HepG2 (cell line): ENCODE measurements around the gene ECM1. TPM values are rescaled to one million over a fixed set of nuclear protein-coding genes. Genes with fewer than 3 reads are reported as not detected.
A peak's percentile ranks its signal among the peaks of the same experiment; 100 is the strongest.

Experiments
- ADNP ChIP-seq: sonication (generic); formaldehyde crosslinking; IDR thresholded peaks from 2 replicates; pipeline ENCODE4 v1.4.0; 2020; ENCODE audit warnings: missing genetic modification reagents
- AHDC1 ChIP-seq: sonication (generic); formaldehyde crosslinking; IDR thresholded peaks from 2 replicates; pipeline ENCODE4 v1.5.1; 2020; ENCODE audit warnings: mild to moderate bottlenecking, missing genetic modification reagents, borderline replicate concordance
- BCL3 ChIP-seq: sonication (generic); formaldehyde crosslinking; IDR thresholded peaks from 2 replicates; pipeline ENCODE4 v1.5.1; 2020; ENCODE audit warnings: mild to moderate bottlenecking, missing genetic modification reagents, moderate library complexity
- ERF ChIP-seq: IDR thresholded peaks from 2 replicates; pipeline ENCODE4 v1.6.1; 2018; ENCODE audit warnings: missing biosample characterization, missing genetic modification reagents
- FIP1L1 ChIP-seq: fragments of 200-400 bp; formaldehyde crosslinking; IDR thresholded peaks from 2 replicates; pipeline ENCODE4 v1.6.1; 2018; ENCODE audit warnings: low read depth, mild to moderate bottlenecking, low read length, moderate library complexity, borderline replicate concordance; ENCODE audit not compliant: insufficient read depth
- FOXO4 ChIP-seq: sonication (generic); formaldehyde crosslinking; conservative IDR thresholded peaks from 2 replicates; pipeline ENCODE4 v1.8.1; 2023; ENCODE audit warnings: missing genetic modification reagents
- HDAC2 ChIP-seq: sonication (generic); formaldehyde crosslinking; IDR thresholded peaks from 2 replicates; pipeline ENCODE4 v1.4.0; 2020; ENCODE audit warnings: missing genetic modification reagents
- KDM3A ChIP-seq: IDR thresholded peaks from 2 replicates; pipeline ENCODE4 v1.6.1; 2018; ENCODE audit warnings: low read depth, missing compliant biosample characterization
- KLF9 ChIP-seq: IDR thresholded peaks from 2 replicates; pipeline ENCODE4 v1.6.1; 2016; ENCODE audit warnings: low read depth
- MIER2 ChIP-seq: IDR thresholded peaks from 2 replicates; pipeline ENCODE4 v1.6.1; 2016; ENCODE audit warnings: missing biosample characterization, missing genetic modification reagents
- NFE2 ChIP-seq: sonication (generic); formaldehyde crosslinking; IDR thresholded peaks from 2 replicates; pipeline ENCODE4 v1.4.0; 2020; ENCODE audit warnings: missing genetic modification reagents
- POLR2G ChIP-seq: fragments of 200-400 bp; formaldehyde crosslinking; IDR thresholded peaks from 2 replicates; pipeline ENCODE4 v1.6.1; 2018; ENCODE audit warnings: mild to moderate bottlenecking, low read depth, low read length, moderate library complexity
- SP4 ChIP-seq: sonication (generic); formaldehyde crosslinking; IDR thresholded peaks from 2 replicates; pipeline ENCODE4 v1.8.1; 2023; ENCODE audit warnings: mild to moderate bottlenecking, missing genetic modification reagents
- YY1 ChIP-seq: IDR thresholded peaks from 2 replicates; pipeline ENCODE4 v1.6.1; 2011; ENCODE audit warnings: low read length, low read depth, moderate library complexity, mild to moderate bottlenecking; ENCODE audit not compliant: insufficient read depth, insufficient replicate concordance
- ZFP36L2 ChIP-seq: sonication (generic); formaldehyde crosslinking; IDR thresholded peaks from 2 replicates; pipeline ENCODE4 v1.4.0; 2020; ENCODE audit warnings: missing genetic modification reagents
- ZFP82 ChIP-seq: sonication (generic); formaldehyde crosslinking; IDR thresholded peaks from 2 replicates; pipeline ENCODE4 v1.5.1; 2020; ENCODE audit warnings: mild to moderate bottlenecking, missing genetic modification reagents, borderline replicate concordance
- ZFY ChIP-seq: sonication (generic); formaldehyde crosslinking; IDR thresholded peaks from 2 replicates; pipeline ENCODE4 v1.4.0; 2020; ENCODE audit warnings: missing genetic modification reagents
- ZNF317 ChIP-seq: sonication (generic); formaldehyde crosslinking; IDR thresholded peaks from 2 replicates; pipeline ENCODE4 v1.5.0; 2020; ENCODE audit warnings: mild to moderate bottlenecking, missing genetic modification reagents
- ZNF329 ChIP-seq: sonication (generic); formaldehyde crosslinking; IDR thresholded peaks from 2 replicates; pipeline ENCODE4 v1.9.0; 2021; ENCODE audit warnings: low read depth, mild to moderate bottlenecking, missing genetic modification reagents
- ZNF556 ChIP-seq: sonication (generic); formaldehyde crosslinking; IDR thresholded peaks from 2 replicates; pipeline ENCODE4 v1.4.0; 2020; ENCODE audit warnings: mild to moderate bottlenecking, missing genetic modification reagents, borderline replicate concordance
- ZNF614 ChIP-seq: IDR thresholded peaks from 2 replicates; pipeline ENCODE4 v1.6.1; 2018; ENCODE audit warnings: missing biosample characterization, missing genetic modification reagents, inconsistent platforms, borderline replicate concordance
- ZNF75D ChIP-seq: sonication (generic); formaldehyde crosslinking; IDR thresholded peaks from 2 replicates; pipeline ENCODE4 v1.8.1; 2023; ENCODE audit warnings: missing genetic modification reagents, mild to moderate bottlenecking, borderline replicate concordance
- polyA plus RNA-seq, 8 experiments: library from polyadenylated mRNA; depleted of rRNA in 3 of 8; stranded (reverse) in 7 of 8; unstranded in 1 of 8; fragments of >200 nt; fragmentation: Illumina TruSeq in 4 of 8; extraction: Trizol in 4 of 8; gene quantifications; 2 replicates each; pipeline versions ENCODE4 v1.2.1 to v1.2.3, GENCODE V29; 2011 to 2016; ENCODE audit warnings: low read depth in 4 of 8, missing spikeins in 1 of 8, mixed read lengths in 1 of 8; ENCODE audit not compliant: insufficient read depth in 1 of 8
- total RNA-seq, 5 experiments: library from RNA; depleted of rRNA; stranded (reverse); fragments of >200 nt; fragmentation: Illumina TruSeq; extraction: Trizol; gene quantifications; 2 replicates each; pipeline ENCODE4 v1.2.3, GENCODE V29; 2016; ENCODE audit warnings: low read depth in 1 of 5

ECM1 gene
- total and polyA plus RNA-seq, 2 of the 13 experiments (the other 11 are each of a cell fraction or from before 2014, with no cell fraction given): 0.42 to 1.0 TPM

- TF ChIP-seq YY1: no peak
- TF ChIP-seq ZNF317: peak; percentile 56; the same call in 1 of the 2 replicates
- TF ChIP-seq MIER2: no peak
- peak; percentile 26; the same call in 1 of the 2 replicates for TF ChIP-seq ZNF614
- TF ChIP-seq KDM3A (CRISPR knock-in tag): peak; percentile 56; the same call in 1 of the 2 replicates
- no peak for TF ChIP-seq ZFP36L2 (CRISPR knock-in tag)
- TF ChIP-seq BCL3: 0 out of 2 replicates have a peak, but pooled peaks have one; percentile 23
- 0 out of 2 replicates have a peak, but pooled peaks have one; percentile 1 for TF ChIP-seq ZNF329 (CRISPR knock-in tag)
- TF ChIP-seq ZNF75D (CRISPR knock-in tag): no peak
- TF ChIP-seq HDAC2 (CRISPR knock-in tag): 0 out of 2 replicates have a peak, but pooled peaks have one; percentile 26
- TF ChIP-seq NFE2: no peak
- peak; percentile 25; the same call in 1 of the 2 replicates for TF ChIP-seq AHDC1 (CRISPR knock-in tag)
- TF ChIP-seq FOXO4: no peak
- TF ChIP-seq ZNF556 (CRISPR knock-in tag): peak; percentile 72; the same call in 1 of the 2 replicates
- 0 out of 2 replicates have a peak, but pooled peaks have one; percentile 19 for TF ChIP-seq FIP1L1
- TF ChIP-seq POLR2G: peak; percentile 71
- TF ChIP-seq ZFY (CRISPR knock-in tag): peak; percentile 85
- peak; percentile 67; the same call in 1 of the 2 replicates for TF ChIP-seq SP4 (CRISPR knock-in tag)
- TF ChIP-seq ZFP82 (CRISPR knock-in tag): peak; percentile 65; the same call in 1 of the 2 replicates
- TF ChIP-seq KLF9: 0 out of 2 replicates have a peak, but pooled peaks have one; percentile 19
- no peak for TF ChIP-seq ERF (CRISPR knock-in tag)
- TF ChIP-seq ADNP (CRISPR knock-in tag): peak; percentile 78
Observed at GRCh38 chr1:150515328-150516049, 7.6 kb downstream of the ECM1 start, which contains the start of gene FALEC (continued).
